OCI-LY1 (cell line): Measurements from ENCODE around the gene LPAR1.

Source experiments
- EZH2 ChIP-seq: fragments of 200-600 bp; sonication (generic), shearing (Covaris generic); IDR thresholded peaks from 2 replicates; pipeline ENCODE4 v1.8.0; 2017; ENCODE audit warnings: borderline replicate concordance, mixed run types, mild to moderate bottlenecking, antibody characterized with exemption, low read length, moderate library complexity, mixed read lengths
- TF ChIP-seq, protein P1 (sequence below): fragments of 200-600 bp; sonication (generic), shearing (Covaris generic); IDR thresholded peaks from 2 replicates; pipeline ENCODE4 v1.5.1; 2017; ENCODE audit warnings: mild to moderate bottlenecking, antibody characterized with exemption, low read length, moderate library complexity, mixed read lengths

GRCh38 chr9:110898866-110899265, 139.4 kb downstream of the LPAR1 start:
- TF ChIP-seq, protein P1, sequence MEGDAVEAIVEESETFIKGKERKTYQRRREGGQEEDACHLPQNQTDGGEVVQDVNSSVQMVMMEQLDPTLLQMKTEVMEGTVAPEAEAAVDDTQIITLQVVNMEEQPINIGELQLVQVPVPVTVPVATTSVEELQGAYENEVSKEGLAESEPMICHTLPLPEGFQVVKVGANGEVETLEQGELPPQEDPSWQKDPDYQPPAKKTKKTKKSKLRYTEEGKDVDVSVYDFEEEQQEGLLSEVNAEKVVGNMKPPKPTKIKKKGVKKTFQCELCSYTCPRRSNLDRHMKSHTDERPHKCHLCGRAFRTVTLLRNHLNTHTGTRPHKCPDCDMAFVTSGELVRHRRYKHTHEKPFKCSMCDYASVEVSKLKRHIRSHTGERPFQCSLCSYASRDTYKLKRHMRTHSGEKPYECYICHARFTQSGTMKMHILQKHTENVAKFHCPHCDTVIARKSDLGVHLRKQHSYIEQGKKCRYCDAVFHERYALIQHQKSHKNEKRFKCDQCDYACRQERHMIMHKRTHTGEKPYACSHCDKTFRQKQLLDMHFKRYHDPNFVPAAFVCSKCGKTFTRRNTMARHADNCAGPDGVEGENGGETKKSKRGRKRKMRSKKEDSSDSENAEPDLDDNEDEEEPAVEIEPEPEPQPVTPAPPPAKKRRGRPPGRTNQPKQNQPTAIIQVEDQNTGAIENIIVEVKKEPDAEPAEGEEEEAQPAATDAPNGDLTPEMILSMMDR = no peak
- no peak for TF ChIP-seq EZH2
